ENCODE data around the gene CACNA1S.

- TF ChIP-seq POLR2AphosphoS5 (IDR thresholded peaks at IDR 0.05), result no peak
- TF ChIP-seq CTCF (IDR thresholded peaks at IDR 0.05), result no peak
- TF ChIP-seq POLR2A (IDR thresholded peaks at IDR 0.05), result no peak
Observed at GRCh38 chr1:201108614-201109013, 3.6 kb downstream of the CACNA1S start.
